Occipital lobe (tissue), 2 donors: ENCODE data around the gene APMAP. TPM values are rescaled to one million over a fixed set of nuclear protein-coding genes. Genes with fewer than 3 reads are reported as not detected.
"Not testable (repeated sequence)": the region's sequence is repeated elsewhere in the genome, so short reads cannot be mapped to it uniquely, and the experiment has no call there.

Source experiments
- DNase-seq: peaks from one replicate; lab custom pipeline; 2025; lab: John Stamatoyannopoulos, UW
- total RNA-seq: library from RNA; depleted of rRNA; stranded (reverse); fragments of >200 nt; gene quantifications from one replicate; pipeline ENCODE4 v1.2.3, GENCODE V29; 2014

The APMAP gene
- total RNA-seq, 1 donor from 2014 or later = 60.7 TPM

DNA sequence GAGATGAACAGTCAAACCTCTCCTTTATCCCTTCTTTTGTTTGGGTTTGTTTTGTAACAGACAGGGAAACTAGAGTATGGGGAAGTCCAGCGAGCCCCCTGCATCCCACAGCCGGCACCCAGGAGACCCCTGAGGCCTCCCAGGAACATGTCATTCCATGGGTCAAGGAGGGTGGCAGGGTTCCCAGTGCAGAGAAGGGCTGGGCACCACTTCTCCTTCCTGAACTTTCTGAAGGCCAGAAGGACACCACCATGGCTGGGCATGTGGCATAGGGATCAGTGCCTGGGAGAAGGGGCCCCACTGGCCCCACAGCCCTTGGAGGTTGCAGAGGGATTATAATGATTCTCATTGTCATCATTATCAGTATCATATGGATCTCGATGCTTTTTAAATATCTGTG, 57.4 kb downstream of the APMAP start:
- DNase-seq = no peak

- DNase-seq = no peak
Observed at GRCh38 chr20:24934716-24935115, 57.8 kb downstream of the APMAP start.

DNA sequence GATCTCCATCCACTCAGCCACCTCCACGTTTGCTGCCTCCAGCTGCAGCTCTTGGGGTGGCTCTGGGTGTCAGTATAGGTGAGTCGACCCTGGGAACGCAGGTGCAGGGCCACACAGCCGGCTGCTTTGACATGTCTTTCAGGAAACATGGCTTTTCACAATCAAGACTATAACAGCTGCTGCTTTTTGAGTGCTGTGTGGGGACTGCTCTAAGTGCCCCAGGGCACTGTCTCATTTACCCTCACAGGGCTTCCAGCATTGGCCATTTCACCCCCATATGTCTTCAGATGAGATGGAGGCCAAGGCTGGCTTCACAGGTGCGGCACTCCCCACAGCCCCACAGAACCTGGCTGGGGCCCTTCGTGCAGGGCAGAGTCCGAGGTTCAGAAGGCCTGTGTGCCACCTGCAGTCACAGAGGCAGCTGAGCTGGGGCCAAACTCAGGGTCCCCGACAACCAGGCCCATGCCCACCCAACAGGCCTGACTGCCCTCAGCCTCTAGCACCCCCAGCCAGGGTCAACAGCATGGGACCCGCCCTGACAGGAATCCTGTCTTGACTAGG, 58.4 kb downstream of the APMAP start:
- DNase-seq = no peak

DNA sequence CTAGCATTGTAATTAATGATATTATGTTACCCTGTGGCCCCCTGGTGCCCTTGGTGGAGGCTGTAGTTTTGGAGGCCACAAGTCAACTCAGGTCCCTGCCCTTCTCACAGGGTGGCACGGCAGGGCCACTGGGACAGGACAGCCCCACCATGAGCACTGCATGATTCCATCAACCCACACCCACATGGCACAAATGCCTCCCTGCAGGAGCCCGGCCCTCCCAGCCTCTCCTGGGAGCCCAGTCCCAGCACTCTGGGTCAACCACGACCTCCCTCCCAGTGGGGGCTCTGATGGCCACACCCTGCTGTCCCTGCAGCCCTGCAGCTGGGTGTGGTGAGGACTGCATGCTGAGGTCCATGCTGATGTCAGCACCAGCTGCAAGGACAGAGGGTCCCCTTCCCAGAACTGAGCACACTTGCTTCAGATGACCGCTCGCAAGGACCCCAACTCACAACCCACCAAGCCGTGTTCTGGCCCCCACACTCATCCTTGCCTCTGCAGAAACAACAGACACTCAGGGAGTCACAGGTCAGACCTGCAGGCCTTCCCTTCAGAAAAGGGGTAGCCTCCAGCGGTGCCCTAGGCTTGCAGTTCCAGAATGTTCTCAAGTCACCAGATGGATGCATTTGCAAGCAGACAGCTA, 59.2 kb downstream of the APMAP start:
- DNase-seq = no peak

GRCh38 chr20:24931893-24932292, 60.7 kb downstream of the APMAP start:
- not testable (repeated sequence) for DNase-seq

GRCh38 chr20:24930724-24931688, 61.5 kb downstream of the APMAP start:
- DNase-seq = not testable (repeated sequence)

DNA sequence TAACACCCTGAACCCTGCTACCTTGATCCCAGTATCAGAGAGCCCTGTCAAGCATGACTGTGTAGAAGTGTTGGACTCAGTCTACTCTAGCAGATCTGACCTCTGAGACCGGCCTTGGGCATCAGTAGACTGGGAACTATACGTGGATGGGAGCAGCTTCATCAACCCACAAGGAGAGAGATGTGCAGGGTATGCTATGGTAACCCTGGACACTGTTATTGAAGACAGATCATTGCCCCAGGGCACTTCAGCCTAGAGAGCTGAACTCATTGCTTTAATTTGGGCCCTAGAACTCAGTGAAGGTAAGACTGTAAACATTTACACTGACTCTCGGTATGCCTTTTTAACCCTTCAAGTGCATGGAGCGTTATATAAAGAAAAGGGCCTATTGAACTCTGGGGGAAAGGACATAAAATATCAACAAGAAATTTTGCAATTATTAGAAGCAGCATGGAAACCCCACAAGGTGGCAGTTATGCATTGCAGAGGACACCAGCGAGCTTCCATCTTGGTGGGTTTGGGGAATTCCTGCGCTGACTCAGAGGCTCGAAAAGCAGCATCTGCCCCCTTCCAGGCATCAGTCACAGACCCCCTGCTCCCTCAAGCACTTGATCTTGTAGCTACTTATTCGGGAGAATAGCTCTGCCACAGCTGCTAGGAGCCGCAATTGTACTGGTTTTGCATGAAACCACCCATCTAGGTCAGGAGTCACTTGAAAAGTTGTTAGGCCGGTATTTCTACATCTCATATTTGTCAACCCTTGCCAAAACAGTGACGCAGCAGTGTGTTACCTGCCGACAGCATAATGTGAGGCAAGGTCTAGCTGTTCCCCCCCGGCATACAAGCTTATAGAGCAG, 62.5 kb downstream of the APMAP start:
- DNase-seq = not testable (repeated sequence)

DNA sequence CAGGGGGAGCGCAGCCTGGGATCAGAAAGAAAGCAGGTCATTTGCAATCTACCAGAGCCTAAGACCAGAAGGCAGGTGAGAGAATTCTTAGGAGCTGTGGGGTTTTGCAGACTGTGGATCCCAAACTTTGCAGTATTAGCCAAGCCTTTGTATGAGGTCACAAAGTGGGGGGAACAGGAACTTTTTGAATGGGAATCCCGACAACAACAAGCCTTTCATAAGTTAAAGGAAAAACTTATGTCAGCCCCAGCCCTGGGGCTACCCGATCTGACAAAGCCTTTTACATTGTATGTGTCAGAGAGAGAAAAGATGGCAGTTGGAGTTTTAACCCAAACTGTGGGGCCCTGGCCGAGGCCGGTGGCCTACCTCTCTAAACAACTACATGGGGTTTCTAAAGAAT, 63.3 kb downstream of the APMAP start:
- DNase-seq = not testable (repeated sequence)

GRCh38 chr20:24920706-24921105, 71.8 kb downstream of the APMAP start:
- DNase-seq = not testable (repeated sequence)

GRCh38 chr20:24919665-24920064, 72.9 kb downstream of the APMAP start:
- DNase-seq = not testable (repeated sequence)

DNA sequence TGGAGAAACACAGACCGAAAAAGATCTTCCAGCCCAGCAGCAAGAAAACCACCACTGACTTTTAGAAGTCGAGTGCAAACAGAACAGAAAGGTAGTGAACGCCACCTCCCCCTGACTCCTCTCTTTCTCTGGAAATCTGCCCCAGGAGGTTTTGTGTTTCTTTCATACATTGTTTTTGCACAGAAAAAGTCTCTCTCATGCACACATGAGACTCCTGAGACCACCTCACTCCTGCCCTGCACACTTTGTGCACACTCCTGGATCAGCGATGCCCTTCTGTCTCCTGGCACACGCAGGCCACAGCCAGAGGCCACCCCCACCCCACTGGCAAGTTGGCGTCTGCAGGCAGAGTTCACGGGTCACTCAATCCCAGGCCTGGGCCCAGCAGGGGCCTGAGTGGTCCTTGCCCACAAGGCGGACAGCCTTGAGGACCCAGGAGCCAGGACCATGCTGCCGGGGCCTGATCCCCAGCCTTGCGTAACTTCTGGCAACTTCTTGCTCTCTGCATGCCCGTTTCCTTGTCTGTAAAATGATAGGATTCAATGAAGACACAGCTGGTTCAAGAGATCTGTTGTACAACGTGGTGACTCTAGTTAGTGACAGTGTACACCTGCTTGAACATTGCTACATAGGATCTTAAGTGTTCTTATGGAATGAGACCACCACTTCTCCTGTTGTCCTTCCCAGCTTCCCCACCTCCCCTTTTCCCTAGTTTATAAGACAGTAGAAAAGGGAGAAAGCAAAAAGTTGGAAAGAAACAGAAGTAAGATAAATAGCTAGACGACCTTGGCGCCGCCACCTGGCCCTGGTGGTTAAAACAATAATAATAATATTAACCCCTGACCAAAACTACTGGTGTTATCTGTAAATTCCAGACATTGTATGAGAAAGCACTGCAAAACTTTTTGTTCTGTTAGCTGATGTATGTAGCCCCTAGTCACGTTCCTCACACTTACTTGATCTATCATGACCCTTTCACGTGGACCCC, 73.7 kb downstream of the APMAP start:
- no peak for DNase-seq

GRCh38 chr20:24917797-24918578, 74.6 kb downstream of the APMAP start:
- peak; percentile 28 for DNase-seq

DNA sequence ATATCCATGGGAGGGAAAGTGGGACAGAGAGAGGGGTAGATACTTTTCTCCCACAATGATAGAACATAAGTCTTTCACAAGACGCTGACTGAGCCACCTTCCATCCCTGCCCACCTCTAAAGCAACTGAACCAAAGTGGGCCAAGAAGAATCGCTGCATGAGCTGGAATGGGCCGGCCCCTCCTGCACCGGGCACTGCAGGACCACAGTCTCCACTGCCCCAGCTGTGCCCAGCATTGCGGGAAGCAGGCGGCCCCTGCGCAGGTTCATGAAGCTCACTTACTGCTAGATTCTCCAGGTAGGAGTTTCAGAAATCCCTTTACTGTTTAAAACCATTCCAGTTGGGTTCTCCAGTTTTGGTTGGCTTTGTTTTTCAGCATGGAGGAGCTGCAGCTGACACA, 75.5 kb downstream of the APMAP start:
- no peak for DNase-seq

DNA sequence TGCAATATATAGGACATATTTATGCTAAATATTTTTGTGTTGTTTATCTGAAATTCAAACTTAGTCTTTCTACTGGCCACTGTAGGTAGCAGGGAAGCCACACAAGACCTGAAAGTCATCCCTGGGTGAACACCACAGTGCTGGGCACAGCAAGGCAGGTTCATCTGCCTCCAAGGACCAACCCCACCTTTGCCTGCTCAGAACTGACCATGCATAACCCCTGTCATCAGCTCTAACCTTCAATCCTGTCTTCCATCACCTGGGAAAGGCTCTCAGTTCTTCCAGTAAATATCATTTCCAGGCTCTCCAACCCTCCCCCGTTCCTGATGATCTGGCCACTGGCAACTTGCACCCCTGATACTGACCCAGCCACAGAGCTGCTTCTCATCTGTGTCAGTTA, 76.1 kb downstream of the APMAP start:
- no peak for DNase-seq

- no peak for DNase-seq
Observed at GRCh38 chr20:24915892-24916291, 76.7 kb downstream of the APMAP start.

- no peak for DNase-seq
Observed at GRCh38 chr20:24915440-24915839, 77.1 kb downstream of the APMAP start.

DNA sequence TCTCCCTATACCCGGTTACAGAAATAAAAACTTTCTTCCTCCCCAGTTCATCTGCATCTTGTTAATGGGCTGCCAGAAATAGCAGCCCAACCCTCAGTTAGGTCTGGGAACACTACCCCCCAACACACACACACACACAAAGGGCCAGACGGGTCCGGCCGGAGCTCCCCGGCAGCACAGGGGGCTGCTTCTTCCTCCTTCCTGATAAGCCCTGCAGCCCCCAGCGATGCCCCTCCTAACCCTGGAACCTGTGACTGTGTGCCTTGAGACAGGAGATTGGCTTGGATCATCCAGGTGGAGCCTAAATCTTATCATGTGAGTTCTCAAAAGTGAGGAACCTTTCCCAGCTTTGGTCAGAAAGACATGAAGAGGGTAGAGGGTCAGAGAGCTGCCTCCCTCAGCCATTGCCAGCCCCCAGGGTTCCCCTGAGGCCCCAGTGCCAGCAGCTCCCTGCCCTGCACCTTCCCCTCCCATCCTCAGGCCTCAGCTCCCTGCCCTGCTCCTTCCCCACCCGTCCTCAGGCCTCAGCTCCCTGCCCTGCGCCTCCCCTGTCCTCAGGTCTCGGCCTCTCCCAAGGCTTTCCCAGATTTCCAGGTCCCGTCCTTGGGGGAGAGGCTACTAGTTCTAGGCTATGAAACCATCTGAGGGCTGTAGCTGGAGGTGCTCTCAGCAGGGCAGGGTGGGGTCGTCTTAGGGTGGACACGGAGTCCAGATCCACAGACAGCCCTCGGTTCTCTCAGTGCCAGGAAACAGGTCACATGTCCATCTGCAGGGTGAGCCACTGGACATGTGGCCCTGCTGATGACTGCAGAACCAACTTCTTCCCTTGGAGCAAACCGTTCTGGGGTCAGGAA, 77.9 kb downstream of the APMAP start:
- no peak for DNase-seq

DNA sequence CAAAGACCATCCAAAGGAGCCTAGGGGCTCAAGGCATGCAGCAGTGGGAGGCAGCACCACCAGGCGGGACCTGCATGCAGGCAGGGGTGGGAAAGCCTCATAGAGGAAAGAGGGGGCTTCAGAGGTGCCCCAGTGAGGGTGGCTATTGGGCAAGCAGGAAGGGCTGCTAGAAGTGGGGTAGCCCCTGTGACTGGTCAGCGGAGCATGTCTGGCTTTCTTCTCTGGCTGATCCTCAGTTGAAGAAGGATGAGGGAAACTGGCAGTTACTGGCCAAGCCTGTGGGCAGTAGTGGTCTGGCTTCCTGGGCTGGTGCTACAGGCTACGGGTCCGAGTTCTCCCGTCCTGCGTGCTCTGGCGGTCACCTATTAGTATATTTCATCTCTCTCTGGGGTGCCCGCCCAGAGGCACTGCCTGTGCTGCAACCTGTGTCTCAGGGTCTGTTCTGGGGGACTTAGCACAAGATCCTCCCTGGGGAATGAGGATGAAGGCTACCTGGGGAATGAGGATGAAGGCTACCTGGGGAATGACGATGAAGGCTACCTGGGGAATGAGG, 79.4 kb downstream of the APMAP start:
- DNase-seq = no peak
